Panc1 (cell line): ENCODE results near the gene ESRRA. TPM values are rescaled to one million over a fixed set of nuclear protein-coding genes. Genes with fewer than 3 reads are reported as not detected.

Experiments
- ATAC-seq: fragments of 200-7000 bp; cut with Tn5 transposase; 2 replicates; pipeline ENCODE4 v1.9.1; 2020; ENCODE audit warnings: mild to moderate bottlenecking, moderate library complexity
- BruUV-seq: library from RNA; stranded (reverse); fragments of 400-500 nt; replicated peaks from 2 replicates; lab custom pipeline; 2021; lab: Mats Ljungman, UMichigan
- CTCF ChIA-PET: fragments of 300-600 bp; sonication (Branson Sonifier 250); formaldehyde crosslinking; loops from one replicate; lab custom pipeline; 2022; ENCODE audit warnings: antibody characterized with exemption; lab: Charles Lee
- POLR2A ChIA-PET: fragments of 300-600 bp; sonication (Branson Sonifier 250); formaldehyde crosslinking; loops from one replicate; lab custom pipeline; 2022; ENCODE audit warnings: antibody characterized with exemption; lab: Charles Lee
- DNase-seq: peaks from one replicate; pipeline ENCODE4 v3.0.0-alpha.2; 2010; ENCODE audit warnings: low read depth, low spot score
- H3K27ac ChIP-seq: 2 replicates; pipeline ENCODE4 v1.5.1; 2011; ENCODE audit warnings: mild to moderate bottlenecking, low read length, inconsistent platforms
- H3K27me3 ChIP-seq: fragments of 200-500 bp; sonication (Bioruptor generic); 2 replicates; pipeline ENCODE4 v1.6.0; 2014; ENCODE audit warnings: low read length, inconsistent platforms; ENCODE audit not compliant: control insufficient read depth, insufficient read depth
- H3K36me3 ChIP-seq: fragments of 200-500 bp; sonication (Bioruptor generic); 2 replicates; pipeline ENCODE4 v1.5.1; 2014; ENCODE audit warnings: inconsistent platforms, mild to moderate bottlenecking, low read length, moderate library complexity; ENCODE audit not compliant: control insufficient read depth, insufficient read depth
- H3K4me1 ChIP-seq: 2 replicates; pipeline ENCODE4 v1.5.1; 2011; ENCODE audit warnings: inconsistent platforms, mild to moderate bottlenecking, low read length, moderate library complexity; ENCODE audit not compliant: control insufficient read depth, insufficient read depth
- H3K4me3 ChIP-seq, 2 experiments: 2 replicates each; pipeline ENCODE4 v1.5.1; 2011 to 2012; ENCODE audit warnings: low read depth in 2 of 2, low read length in 2 of 2, mild to moderate bottlenecking in 2 of 2, inconsistent platforms in 1 of 2, moderate library complexity in 1 of 2
- H3K9me3 ChIP-seq: fragments of 200-500 bp; sonication (Bioruptor generic); 2 replicates; pipeline ENCODE4 v1.5.1; 2014; ENCODE audit warnings: low read depth, mild to moderate bottlenecking, inconsistent platforms, low read length, moderate library complexity; ENCODE audit not compliant: control insufficient read depth, insufficient read depth
- CTCF ChIP-seq: fragments of 450-650 bp; IDR thresholded peaks from 2 replicates; pipeline ENCODE4 v1.5.1; 2017; ENCODE audit warnings: mild to moderate bottlenecking
- POLR2AphosphoS5 ChIP-seq: IDR thresholded peaks from 2 replicates; pipeline ENCODE4 v1.6.1; 2012; ENCODE audit warnings: mild to moderate bottlenecking, low read depth, low read length, moderate library complexity
- SIN3A ChIP-seq: IDR thresholded peaks from 2 replicates; pipeline ENCODE4 v1.6.1; 2012; ENCODE audit warnings: low read depth, mild to moderate bottlenecking, low read length, moderate library complexity, borderline replicate concordance; ENCODE audit not compliant: insufficient read depth
- TCF7L2 ChIP-seq: IDR thresholded peaks from 2 replicates; pipeline ENCODE4 v1.6.1; 2011; ENCODE audit warnings: mild to moderate bottlenecking, low read depth, low read length, inconsistent platforms
- in situ Hi-C: cut with HindIII; loops from 2 replicates; pipeline ENCODE4 v1.10.0; 2016; ENCODE audit warnings: low sequenced_read_pairs, low pct_unique_long_range_greater_than_20kb
- intact Hi-C: fragments of 100-400 bp; cut with micrococcal nuclease; formaldehyde crosslinking; loops from one replicate; pipeline ENCODE4 v1.10.0; 2022; ENCODE audit not compliant: unreplicated experiment
- total RNA-seq: library from RNA; stranded (reverse); gene quantifications from one replicate; pipeline ENCODE4 v1.2.1, GENCODE V29; 2021; ENCODE audit not compliant: unreplicated experiment
- TF ChIP-seq, protein P1 (sequence below), 2 experiments: IDR thresholded peaks; 2 replicates each; pipeline ENCODE4 v1.6.1; 2011 to 2012; ENCODE audit warnings: low read depth in 2 of 2, control low read depth in 1 of 2, low read length in 1 of 2, mild to moderate bottlenecking in 1 of 2, moderate library complexity in 1 of 2; ENCODE audit not compliant: insufficient read depth in 1 of 2

The ESRRA gene
- total RNA-seq, 1 experiment from 2014 or later = 81.6 TPM

GRCh38 chr11:64322925-64323260 is 17.6 kb downstream of the ESRRA start:
- ATAC-seq = no peak
- Histone ChIP-seq H3K36me3 (no peaks in the 10 kb centered on the region), H3K27ac (no peak overlapping the region), H3K9me3 (no peaks in the 10 kb centered on the region), H3K4me3 (no peak overlapping the region), H3K4me1 (peaks cover 36% of the 10 kb centered on the region), H3K27me3 (no peaks in the 10 kb centered on the region)
- no peak for DNase-seq
- CTCF ChIA-PET = interaction anchor here (0.9 kb wide), 1 partner anchor 9 kb away, joined by 4 read pairs; no protein-coding TSS in a partner anchor
- TF ChIP-seq CTCF (no peak), TCF7L2 (0 out of 2 replicates have a peak, but pooled peaks have one; percentile 39), POLR2AphosphoS5 (no peak; the same call in 1 of the 2 replicates), SIN3A (no peak)
- TF ChIP-seq, protein P1, sequence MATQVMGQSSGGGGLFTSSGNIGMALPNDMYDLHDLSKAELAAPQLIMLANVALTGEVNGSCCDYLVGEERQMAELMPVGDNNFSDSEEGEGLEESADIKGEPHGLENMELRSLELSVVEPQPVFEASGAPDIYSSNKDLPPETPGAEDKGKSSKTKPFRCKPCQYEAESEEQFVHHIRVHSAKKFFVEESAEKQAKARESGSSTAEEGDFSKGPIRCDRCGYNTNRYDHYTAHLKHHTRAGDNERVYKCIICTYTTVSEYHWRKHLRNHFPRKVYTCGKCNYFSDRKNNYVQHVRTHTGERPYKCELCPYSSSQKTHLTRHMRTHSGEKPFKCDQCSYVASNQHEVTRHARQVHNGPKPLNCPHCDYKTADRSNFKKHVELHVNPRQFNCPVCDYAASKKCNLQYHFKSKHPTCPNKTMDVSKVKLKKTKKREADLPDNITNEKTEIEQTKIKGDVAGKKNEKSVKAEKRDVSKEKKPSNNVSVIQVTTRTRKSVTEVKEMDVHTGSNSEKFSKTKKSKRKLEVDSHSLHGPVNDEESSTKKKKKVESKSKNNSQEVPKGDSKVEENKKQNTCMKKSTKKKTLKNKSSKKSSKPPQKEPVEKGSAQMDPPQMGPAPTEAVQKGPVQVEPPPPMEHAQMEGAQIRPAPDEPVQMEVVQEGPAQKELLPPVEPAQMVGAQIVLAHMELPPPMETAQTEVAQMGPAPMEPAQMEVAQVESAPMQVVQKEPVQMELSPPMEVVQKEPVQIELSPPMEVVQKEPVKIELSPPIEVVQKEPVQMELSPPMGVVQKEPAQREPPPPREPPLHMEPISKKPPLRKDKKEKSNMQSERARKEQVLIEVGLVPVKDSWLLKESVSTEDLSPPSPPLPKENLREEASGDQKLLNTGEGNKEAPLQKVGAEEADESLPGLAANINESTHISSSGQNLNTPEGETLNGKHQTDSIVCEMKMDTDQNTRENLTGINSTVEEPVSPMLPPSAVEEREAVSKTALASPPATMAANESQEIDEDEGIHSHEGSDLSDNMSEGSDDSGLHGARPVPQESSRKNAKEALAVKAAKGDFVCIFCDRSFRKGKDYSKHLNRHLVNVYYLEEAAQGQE (IDR thresholded peaks at IDR 0.05; ENCODE audit: insufficient read depth in 1 of 2, low read depth in 2 of 2, low read length in 1 of 2) = no peak
- POLR2A ChIA-PET = interaction anchor here (0.6 to 0.8 kb wide), 2 partner anchors 9 to 19 kb away, joined by 3 to 4 read pairs; no protein-coding TSS in a partner anchor
- intact Hi-C loops = no loop called here
- BruUV-seq = no TSS peak
- in situ Hi-C loops = no loop called here

- ChIA-PET CTCF (interaction anchor here (0.9 kb wide), 1 partner anchor 8 kb away, joined by 4 read pairs; no protein-coding TSS in a partner anchor), POLR2A (interaction anchor here (0.6 to 0.8 kb wide), 2 partner anchors 8 to 19 kb away, joined by 3 to 4 read pairs; no protein-coding TSS in a partner anchor)
- peak; percentile 26; the same call in 1 of the 2 replicates for ATAC-seq
These were observed 18.0 kb downstream of the ESRRA start for GRCh38 chr11:64323373-64323772.

More at GRCh38 chr11:64323373-64323772, 18.0 kb downstream of the ESRRA start:
- in situ Hi-C loops (no loop called here), intact Hi-C loops (no loop called here)
- H3K9me3 ChIP-seq = no peaks in the 10 kb centered on the region
- H3K27me3 ChIP-seq = no peaks in the 10 kb centered on the region
- peaks cover 36% of the 10 kb centered on the region for H3K4me1 ChIP-seq
- TF ChIP-seq SIN3A (no peak), TCF7L2 (no peak), CTCF (no peak), POLR2AphosphoS5 (no peak)
- TF ChIP-seq, protein P1 (IDR thresholded peaks at IDR 0.05; ENCODE audit: insufficient read depth in 1 of 2, low read depth in 2 of 2, low read length in 1 of 2) = no peak
- no peak for DNase-seq
- H3K27ac ChIP-seq = no peak overlapping the region
- BruUV-seq = no TSS peak
- no peak overlapping the region for H3K4me3 ChIP-seq
- no peaks in the 10 kb centered on the region for H3K36me3 ChIP-seq
